GM10248 (cell line): ENCODE measurements around the gene LDB3.

Experiments
- CTCF ChIA-PET: fragments of 300-600 bp; sonication (Branson Sonifier 250); formaldehyde crosslinking; extraction: SDS; loops from one replicate; lab custom pipeline; 2021; ENCODE audit warnings: antibody characterized with exemption; lab: Yijun Ruan, JAX
- POLR2A ChIA-PET: fragments of 350-650 bp; sonication (Branson Sonifier 250); formaldehyde crosslinking; extraction: SDS; loops from one replicate; lab custom pipeline; 2020; ENCODE audit warnings: antibody characterized with exemption; lab: Yijun Ruan, JAX
- DNase-seq: peaks from one replicate; pipeline ENCODE4 v3.0.0; 2012; ENCODE audit errors: extremely low spot score
- TF ChIP-seq, protein P1 (sequence below): IDR thresholded peaks from 2 replicates; pipeline ENCODE4 v1.5.1; 2012; ENCODE audit warnings: mild to moderate bottlenecking, low read depth; ENCODE audit errors: extremely low read depth, missing control alignments, control extremely low read depth

Gene LDB3

GRCh38 chr10:86753051-86753450 lies 84.7 kb downstream of the LDB3 start:
- ChIA-PET CTCF (interaction anchor here (0.9 to 2.2 kb wide), 5 partner anchors 11 to 149 kb away, joined by 3 to 10 read pairs (median 3); no protein-coding TSS in a partner anchor), POLR2A (interaction anchor here (0.6 kb wide), 1 partner anchor 39 kb away, joined by 7 read pairs; no protein-coding TSS in a partner anchor)
- TF ChIP-seq, protein P1, sequence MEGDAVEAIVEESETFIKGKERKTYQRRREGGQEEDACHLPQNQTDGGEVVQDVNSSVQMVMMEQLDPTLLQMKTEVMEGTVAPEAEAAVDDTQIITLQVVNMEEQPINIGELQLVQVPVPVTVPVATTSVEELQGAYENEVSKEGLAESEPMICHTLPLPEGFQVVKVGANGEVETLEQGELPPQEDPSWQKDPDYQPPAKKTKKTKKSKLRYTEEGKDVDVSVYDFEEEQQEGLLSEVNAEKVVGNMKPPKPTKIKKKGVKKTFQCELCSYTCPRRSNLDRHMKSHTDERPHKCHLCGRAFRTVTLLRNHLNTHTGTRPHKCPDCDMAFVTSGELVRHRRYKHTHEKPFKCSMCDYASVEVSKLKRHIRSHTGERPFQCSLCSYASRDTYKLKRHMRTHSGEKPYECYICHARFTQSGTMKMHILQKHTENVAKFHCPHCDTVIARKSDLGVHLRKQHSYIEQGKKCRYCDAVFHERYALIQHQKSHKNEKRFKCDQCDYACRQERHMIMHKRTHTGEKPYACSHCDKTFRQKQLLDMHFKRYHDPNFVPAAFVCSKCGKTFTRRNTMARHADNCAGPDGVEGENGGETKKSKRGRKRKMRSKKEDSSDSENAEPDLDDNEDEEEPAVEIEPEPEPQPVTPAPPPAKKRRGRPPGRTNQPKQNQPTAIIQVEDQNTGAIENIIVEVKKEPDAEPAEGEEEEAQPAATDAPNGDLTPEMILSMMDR: no peak
- DNase-seq: peak; percentile 33

GRCh38 chr10:86753638-86754434 lies 85.5 kb downstream of the LDB3 start:
- ChIA-PET CTCF (interaction anchor here (1.3 to 2.2 kb wide), 3 partner anchors 12 to 45 kb away, joined by 3 to 10 read pairs (median 3); no protein-coding TSS in a partner anchor), POLR2A (interaction anchor here (0.6 kb wide), 1 partner anchor 40 kb away, joined by 7 read pairs; no protein-coding TSS in a partner anchor)
- TF ChIP-seq, protein P1: no peak
- DNase-seq: no peak

- CTCF ChIA-PET: no interaction called here
- TF ChIP-seq, protein P1: no peak
- POLR2A ChIA-PET: no interaction called here
- no peak for DNase-seq
These were observed 87.1 kb downstream of the LDB3 start for GRCh38 chr10:86755454-86755739.

DNA sequence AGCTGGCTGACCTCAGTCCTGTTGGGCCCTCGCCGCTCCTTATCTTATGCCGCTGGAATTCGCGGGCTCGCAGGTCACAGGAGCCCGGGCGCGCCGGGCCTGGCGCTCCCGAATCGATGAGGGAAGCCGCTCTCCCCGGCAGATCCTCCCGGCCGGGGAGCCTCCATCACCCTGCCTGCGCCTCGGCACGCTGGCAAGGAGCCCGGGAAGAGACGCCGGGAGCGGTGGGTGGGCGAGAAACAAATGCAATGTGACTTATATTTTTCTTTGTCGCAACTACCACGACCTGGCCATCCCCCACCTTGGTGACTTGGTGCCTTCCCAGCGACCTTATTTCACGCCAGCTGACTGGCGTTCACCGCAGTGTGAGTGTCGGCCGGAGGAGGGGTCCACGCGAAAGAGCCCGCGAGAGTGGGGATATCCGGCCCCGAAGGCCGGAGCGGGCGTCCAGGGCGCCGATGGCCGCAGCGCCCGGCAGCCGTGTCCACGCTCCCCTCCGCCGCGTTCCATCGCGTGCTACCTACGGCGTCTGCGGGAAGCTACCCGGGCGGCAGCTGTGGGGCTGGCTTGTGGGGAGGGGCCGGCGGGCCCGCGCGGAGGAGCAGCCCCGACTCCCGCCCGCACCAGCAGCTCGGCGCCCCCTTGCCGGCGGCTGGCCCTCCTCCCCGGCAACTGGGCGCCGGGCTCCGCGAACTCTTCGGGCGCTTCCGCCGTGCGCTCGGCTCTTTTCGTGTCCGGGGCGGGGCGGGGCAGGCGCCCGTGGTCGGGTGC lies 87.6 kb downstream of the LDB3 start:
- POLR2A ChIA-PET: no interaction called here
- TF ChIP-seq, protein P1: no peak
- DNase-seq: peak; percentile 95
- CTCF ChIA-PET: no interaction called here

DNA sequence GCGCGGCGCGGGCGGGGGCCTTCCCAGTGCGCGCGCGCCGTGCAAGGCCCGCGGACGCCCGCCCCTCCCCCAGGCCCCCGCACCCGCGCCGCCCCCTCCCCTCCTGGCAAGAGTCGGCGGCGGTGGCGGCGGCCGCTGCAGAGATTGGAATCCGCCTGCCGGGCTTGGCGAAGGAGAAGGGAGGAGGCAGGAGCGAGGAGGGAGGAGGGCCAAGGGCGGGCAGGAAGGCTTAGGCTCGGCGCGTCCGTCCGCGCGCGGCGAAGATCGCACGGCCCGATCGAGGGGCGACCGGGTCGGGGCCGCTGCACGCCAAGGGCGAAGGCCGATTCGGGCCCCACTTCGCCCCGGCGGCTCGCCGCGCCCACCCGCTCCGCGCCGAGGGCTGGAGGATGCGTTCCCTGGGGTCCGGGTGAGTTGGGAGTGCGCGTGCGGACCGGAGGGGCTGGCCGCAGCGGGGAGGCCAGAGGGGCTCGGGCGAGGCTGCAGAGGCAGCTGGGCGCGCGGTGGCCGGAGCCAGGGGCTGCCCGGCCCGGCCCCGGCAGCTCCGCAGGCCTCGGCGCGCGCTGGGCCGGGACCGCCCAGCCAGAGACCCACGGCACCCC lies 88.3 kb downstream of the LDB3 start, which contains the start of gene BMPR1A:
Gene BMPR1A, plus strand, starts transcription at position 109 of the 602 bp plus-strand sequence. CDS start 119,400 bp downstream, outside the sequence.
- POLR2A ChIA-PET: no interaction called here
- CTCF ChIA-PET: interaction anchor here (0.6 to 3.3 kb wide), 3 partner anchors 12 to 18 kb away, joined by 3 to 12 read pairs (median 3); no protein-coding TSS in a partner anchor
- TF ChIP-seq, protein P1: no peak
- DNase-seq: peak; percentile 35
